DND-41 (cell line): ENCODE measurements around the gene SUMO4.
A peak's percentile ranks its signal among the peaks of the same experiment; 100 is the strongest.

Experiments
- ATAC-seq: fragments of 200-7000 bp; cut with Tn5 transposase; 3 replicates; pipeline ENCODE4 v1.9.1; 2021; ENCODE audit warnings: low read depth; ENCODE audit not compliant: insufficient read depth
- DNase-seq: peaks from one replicate; pipeline ENCODE4 v3.0.0-alpha.2; 2020
- H2AFZ ChIP-seq: 2 replicates; pipeline ENCODE4 v1.6.0; 2012; ENCODE audit warnings: low read depth, low read length
- H3K27ac ChIP-seq: 2 replicates; pipeline ENCODE4 v1.5.1; 2012; ENCODE audit warnings: low read length, inconsistent platforms
- H3K27me3 ChIP-seq: fragments of 200-600 bp; sonication (generic); 2 replicates; pipeline ENCODE4 v1.6.0; 2012; ENCODE audit warnings: low read length, mild to moderate bottlenecking, inconsistent platforms; ENCODE audit not compliant: insufficient read depth, poor library complexity
- H3K36me3 ChIP-seq: 2 replicates; pipeline ENCODE4 v1.5.1; 2012; ENCODE audit warnings: low read length, inconsistent platforms; ENCODE audit not compliant: insufficient read depth
- H3K4me1 ChIP-seq: 2 replicates; pipeline ENCODE4 v1.5.1; 2012; ENCODE audit warnings: mild to moderate bottlenecking, low read length; ENCODE audit not compliant: insufficient read depth
- H3K4me2 ChIP-seq: 2 replicates; pipeline ENCODE4 v1.6.0; 2012; ENCODE audit warnings: mild to moderate bottlenecking, moderate library complexity, low read length, inconsistent platforms; ENCODE audit not compliant: insufficient read depth
- H3K4me3 ChIP-seq, 2 experiments: fragments of 200-600 bp in 1 of 2; shearing (Covaris generic) in 1 of 2; 2 replicates each; pipeline ENCODE4 v1.5.1; 2012 to 2016; ENCODE audit warnings: inconsistent platforms in 2 of 2, low read length in 2 of 2, mild to moderate bottlenecking in 2 of 2, low read depth in 1 of 2, moderate library complexity in 1 of 2
- H3K79me2 ChIP-seq: 2 replicates; pipeline ENCODE4 v1.6.0; 2012; ENCODE audit warnings: low read length, inconsistent platforms; ENCODE audit not compliant: insufficient read depth
- H3K9ac ChIP-seq: 2 replicates; pipeline ENCODE4 v1.6.0; 2012; ENCODE audit warnings: low read depth, mild to moderate bottlenecking, inconsistent platforms, low read length, moderate library complexity
- H3K9me3 ChIP-seq: 2 replicates; pipeline ENCODE4 v1.5.1; 2012; ENCODE audit warnings: low read length, moderate library complexity, mild to moderate bottlenecking, inconsistent platforms; ENCODE audit not compliant: insufficient read depth, severe bottlenecking
- H4K20me1 ChIP-seq: 2 replicates; pipeline ENCODE4 v1.6.0; 2012; ENCODE audit warnings: low read length; ENCODE audit not compliant: insufficient read depth
- EZH2 ChIP-seq: IDR thresholded peaks from 3 replicates; pipeline ENCODE4 v1.6.1; 2012; ENCODE audit warnings: borderline replicate concordance, low read depth, mild to moderate bottlenecking, moderate library complexity, low read length, inconsistent platforms; ENCODE audit not compliant: severe bottlenecking
- TF ChIP-seq, protein P1 (sequence below): IDR thresholded peaks from 2 replicates; pipeline ENCODE4 v1.5.1; 2012; ENCODE audit warnings: borderline replicate concordance, low read length, moderate library complexity, mild to moderate bottlenecking; ENCODE audit not compliant: poor library complexity, severe bottlenecking; ENCODE audit errors: extremely low read depth

SUMO4 gene

GRCh38 chr6:149366267-149366921 is 33.7 kb upstream of the SUMO4 start:
- ATAC-seq, result peak; percentile 86
- H3K9me3 ChIP-seq, result no peaks in the 10 kb centered on the region
- H3K4me2 ChIP-seq, result peak overlapping the region; percentile 49
- H3K36me3 ChIP-seq, result peaks cover 20% of the 10 kb centered on the region
- peak overlapping the region; percentile 58 for H3K27ac ChIP-seq
- no peak overlapping the region for H3K4me3 ChIP-seq
- H4K20me1 ChIP-seq, result peaks cover 51% of the 10 kb centered on the region
- TF ChIP-seq EZH2, result no peak
- TF ChIP-seq, protein P1, sequence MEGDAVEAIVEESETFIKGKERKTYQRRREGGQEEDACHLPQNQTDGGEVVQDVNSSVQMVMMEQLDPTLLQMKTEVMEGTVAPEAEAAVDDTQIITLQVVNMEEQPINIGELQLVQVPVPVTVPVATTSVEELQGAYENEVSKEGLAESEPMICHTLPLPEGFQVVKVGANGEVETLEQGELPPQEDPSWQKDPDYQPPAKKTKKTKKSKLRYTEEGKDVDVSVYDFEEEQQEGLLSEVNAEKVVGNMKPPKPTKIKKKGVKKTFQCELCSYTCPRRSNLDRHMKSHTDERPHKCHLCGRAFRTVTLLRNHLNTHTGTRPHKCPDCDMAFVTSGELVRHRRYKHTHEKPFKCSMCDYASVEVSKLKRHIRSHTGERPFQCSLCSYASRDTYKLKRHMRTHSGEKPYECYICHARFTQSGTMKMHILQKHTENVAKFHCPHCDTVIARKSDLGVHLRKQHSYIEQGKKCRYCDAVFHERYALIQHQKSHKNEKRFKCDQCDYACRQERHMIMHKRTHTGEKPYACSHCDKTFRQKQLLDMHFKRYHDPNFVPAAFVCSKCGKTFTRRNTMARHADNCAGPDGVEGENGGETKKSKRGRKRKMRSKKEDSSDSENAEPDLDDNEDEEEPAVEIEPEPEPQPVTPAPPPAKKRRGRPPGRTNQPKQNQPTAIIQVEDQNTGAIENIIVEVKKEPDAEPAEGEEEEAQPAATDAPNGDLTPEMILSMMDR, result no peak
- peak; percentile 33 for DNase-seq
- H3K79me2 ChIP-seq, result peaks cover 99% of the 10 kb centered on the region
- H3K27me3 ChIP-seq, result no peaks in the 10 kb centered on the region
- H2AFZ ChIP-seq, result no peak overlapping the region
- peaks cover 63% of the 10 kb centered on the region for H3K4me1 ChIP-seq
- 0 out of 2 replicates have a peak overlapping the region, but pooled peaks have one; percentile 2 for H3K9ac ChIP-seq

DNA sequence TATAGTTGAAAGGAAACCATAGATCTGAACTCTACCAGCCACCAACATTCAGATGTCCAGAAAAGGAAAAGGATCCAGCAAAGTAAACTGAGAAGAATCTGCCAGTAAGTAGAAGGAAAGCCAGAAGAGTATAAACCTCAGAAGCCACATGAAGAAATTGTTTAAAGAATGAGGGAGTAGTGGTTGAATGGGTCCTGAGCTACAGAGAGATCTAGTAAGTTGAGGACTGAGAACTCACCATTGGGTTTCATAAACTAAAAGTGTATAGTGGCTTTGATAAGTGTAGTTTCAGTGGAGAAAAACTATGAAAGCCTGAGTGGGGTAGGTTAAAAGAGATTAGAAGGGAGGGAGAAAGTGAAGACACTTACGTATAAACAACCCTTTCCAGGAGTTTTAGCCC is 32.0 kb upstream of the SUMO4 start:
- Histone ChIP-seq H3K27me3 (no peaks in the 10 kb centered on the region), H4K20me1 (peaks cover 45% of the 10 kb centered on the region), H3K4me2 (peak overlapping the region; percentile 16; the same call in 1 of the 2 replicates), H3K9me3 (no peaks in the 10 kb centered on the region), H2AFZ (no peak overlapping the region), H3K4me3 (no peak overlapping the region), H3K36me3 (peaks cover 29% of the 10 kb centered on the region), H3K9ac (no peak overlapping the region), H3K4me1 (peaks cover 54% of the 10 kb centered on the region), H3K79me2 (peaks cover 98% of the 10 kb centered on the region), H3K27ac (0 out of 2 replicates have a peak overlapping the region, but pooled peaks have one; percentile 15)
- no peak for TF ChIP-seq EZH2
- TF ChIP-seq, protein P1, result no peak
- peak; percentile 84 for ATAC-seq
- DNase-seq, result no peak

- Histone ChIP-seq H3K27me3 (no peaks in the 10 kb centered on the region), H3K4me1 (peaks cover 25% of the 10 kb centered on the region), H3K9ac (no peak overlapping the region), H2AFZ (no peak overlapping the region), H3K4me3 (no peak overlapping the region), H3K36me3 (peaks cover 46% of the 10 kb centered on the region), H3K9me3 (no peaks in the 10 kb centered on the region), H4K20me1 (peaks cover 32% of the 10 kb centered on the region), H3K79me2 (peaks cover 96% of the 10 kb centered on the region), H3K27ac (no peak overlapping the region), H3K4me2 (no peak overlapping the region)
- no peak for ATAC-seq
- TF ChIP-seq, protein P1, result no peak
- TF ChIP-seq EZH2, result no peak
- DNase-seq, result no peak
Measured at GRCh38 chr6:149371154-149371553, 28.9 kb upstream of the SUMO4 start.
